Measurements from ENCODE around the gene NOTO.

The NOTO gene

DNA sequence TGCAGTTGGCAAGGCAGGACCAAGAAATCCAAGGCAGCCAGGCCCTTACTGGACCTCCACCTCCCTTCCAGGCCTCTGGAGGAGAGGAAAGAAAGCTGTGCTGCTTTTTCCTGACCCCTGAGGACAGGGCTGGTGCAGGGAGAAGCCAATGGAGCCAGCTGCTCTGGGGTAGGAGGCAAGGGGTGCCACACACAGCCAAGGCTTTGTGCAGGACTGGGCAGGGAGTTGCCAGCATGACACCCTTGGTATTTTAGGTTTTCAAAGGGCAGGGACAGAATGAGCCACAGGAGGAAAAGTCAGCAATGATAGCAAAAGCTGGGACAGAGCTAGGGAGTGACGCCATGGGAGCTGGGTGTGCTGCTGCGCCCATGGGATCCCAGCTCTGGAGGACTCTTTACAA, 54.6 kb downstream of the NOTO start:
- no peak for TF ChIP-seq CTCF (IDR thresholded peaks at IDR 0.05; ENCODE audit: low read depth, low read length, missing control alignments)

DNA sequence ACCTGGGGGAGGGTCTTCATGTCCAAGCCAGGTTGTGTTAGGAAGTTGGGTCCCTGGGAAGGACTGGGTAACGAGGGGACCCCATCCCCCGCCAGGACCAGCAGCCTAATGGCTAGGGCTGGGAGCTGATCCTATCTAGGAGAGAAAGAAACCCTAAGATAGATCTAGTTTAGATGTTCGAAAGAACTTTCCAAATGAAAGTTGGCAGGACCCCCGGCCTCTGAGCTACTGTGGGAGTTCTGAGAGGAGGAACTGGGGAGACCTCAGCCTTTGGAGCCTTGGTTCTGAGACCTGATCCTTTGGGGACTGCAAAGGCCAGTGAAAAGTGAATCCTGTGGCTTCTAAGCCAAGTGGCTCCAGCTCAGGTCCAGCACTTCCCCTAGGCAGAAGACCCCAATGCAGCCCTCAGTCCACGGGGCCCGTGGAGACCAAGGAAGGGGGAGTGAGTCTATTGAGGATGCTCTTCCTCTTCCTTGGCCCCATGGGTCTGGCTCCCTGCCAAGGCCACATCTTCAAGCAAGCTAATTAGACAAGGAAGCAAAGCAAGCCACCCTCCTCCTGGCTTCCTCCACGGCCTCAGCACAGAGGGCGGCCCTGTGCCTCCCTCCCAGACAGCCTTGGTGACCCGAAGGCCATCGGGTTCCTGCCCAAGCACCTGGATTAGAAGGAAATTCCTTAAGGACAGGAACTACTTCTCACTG, 55.2 kb downstream of the NOTO start:
- no peak for TF ChIP-seq CTCF (IDR thresholded peaks at IDR 0.05; ENCODE audit: low read depth, low read length, missing control alignments)
- no peak for DNase-seq (ENCODE audit: low read depth)
- in situ Hi-C loops (cut with HindIII; ENCODE audit: low sequenced_read_pairs): no loop called here

More for the DNA sequence above, 54.6 kb downstream of the NOTO start:
- H3K4me3 ChIP-seq (ENCODE audit: low read depth, low read length): no peak overlapping the region
- no peak for DNase-seq (ENCODE audit: low read depth)
- in situ Hi-C loops (cut with HindIII; ENCODE audit: low sequenced_read_pairs): no loop called here

DNA sequence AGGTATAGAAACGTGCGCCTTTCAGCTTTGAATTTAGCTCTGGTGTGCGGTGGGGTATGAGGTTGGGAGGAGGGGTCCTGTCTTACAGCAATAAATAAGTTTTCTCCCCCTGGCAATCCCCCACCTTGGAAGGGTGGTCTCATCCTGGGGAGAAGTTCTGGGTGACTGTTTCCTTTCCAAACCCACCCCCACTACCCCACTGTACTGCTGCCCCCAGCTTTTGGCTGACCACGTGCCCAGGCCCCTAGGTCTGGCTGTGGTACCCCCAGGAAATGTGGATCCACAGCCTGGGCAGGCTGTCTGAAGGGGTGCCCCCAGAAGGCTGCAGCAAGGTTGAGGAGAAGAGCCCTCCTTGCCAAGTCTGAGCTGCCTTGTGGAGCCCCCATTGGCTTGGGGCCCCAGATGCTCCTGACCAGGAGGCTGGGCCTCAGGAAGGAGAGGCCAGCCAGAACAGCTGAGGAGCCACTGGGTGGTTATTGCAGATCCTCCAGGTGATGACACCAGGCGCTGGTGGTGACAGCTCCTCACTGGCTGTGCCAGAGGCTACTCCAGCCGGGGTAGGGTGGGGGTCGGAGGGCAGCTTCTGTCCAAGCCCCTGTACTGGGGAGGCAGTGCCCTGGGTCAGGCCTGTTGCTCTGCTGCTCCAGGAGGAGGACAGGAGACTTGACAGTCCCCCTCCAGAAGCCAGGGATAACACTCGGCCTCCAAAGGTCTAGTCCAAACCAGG, 56.0 kb downstream of the NOTO start:
- H3K4me3 ChIP-seq (ENCODE audit: low read depth, low read length): no peak overlapping the region
- in situ Hi-C loops (cut with HindIII; ENCODE audit: low sequenced_read_pairs): no loop called here
- no peak for DNase-seq (ENCODE audit: low read depth)
- no peak for TF ChIP-seq CTCF (IDR thresholded peaks at IDR 0.05; ENCODE audit: low read depth, low read length, missing control alignments)

More for the DNA sequence above, 55.2 kb downstream of the NOTO start:
- H3K4me3 ChIP-seq (ENCODE audit: low read depth, low read length): no peak overlapping the region

GRCh38 chr2:73258913-73259215, 56.5 kb downstream of the NOTO start:
- in situ Hi-C loops (cut with HindIII; ENCODE audit: low sequenced_read_pairs): no loop called here
- DNase-seq (ENCODE audit: low read depth): no peak
- no peak overlapping the region for H3K4me3 ChIP-seq (ENCODE audit: low read depth, low read length)
- TF ChIP-seq CTCF (IDR thresholded peaks at IDR 0.05; ENCODE audit: low read depth, low read length, missing control alignments): no peak

DNA sequence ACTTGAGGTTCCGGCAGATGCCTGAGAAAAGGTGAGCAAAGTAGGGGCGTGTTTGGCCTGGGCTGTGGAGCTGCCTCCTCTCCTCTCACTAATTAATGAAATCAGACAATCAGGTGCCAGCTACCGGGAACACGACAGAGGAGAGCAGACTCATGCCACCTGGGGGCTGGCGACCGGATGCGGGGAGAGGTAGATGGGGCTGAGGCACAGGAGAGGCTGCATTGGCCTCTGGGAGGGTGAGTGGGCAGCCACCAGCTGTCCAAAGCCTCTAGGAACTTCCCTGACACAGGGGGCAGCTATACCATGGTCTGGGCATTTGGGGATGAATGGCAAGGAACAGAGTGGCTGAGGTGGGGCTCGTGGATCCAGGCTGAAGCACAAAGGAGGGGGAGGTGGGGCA, 56.9 kb downstream of the NOTO start:
- H3K4me3 ChIP-seq (ENCODE audit: low read depth, low read length): no peak overlapping the region
- TF ChIP-seq CTCF (IDR thresholded peaks at IDR 0.05; ENCODE audit: low read depth, low read length, missing control alignments): no peak
- in situ Hi-C loops (cut with HindIII; ENCODE audit: low sequenced_read_pairs): no loop called here
- DNase-seq (ENCODE audit: low read depth): no peak

- no peak overlapping the region for H3K4me3 ChIP-seq (ENCODE audit: low read depth, low read length)
- TF ChIP-seq CTCF (IDR thresholded peaks at IDR 0.05; ENCODE audit: low read depth, low read length, missing control alignments): no peak
- in situ Hi-C loops (cut with HindIII; ENCODE audit: low sequenced_read_pairs): no loop called here
- no peak for DNase-seq (ENCODE audit: low read depth)
These were observed 57.4 kb downstream of the NOTO start for GRCh38 chr2:73259704-73260337.

All from astrocyte of the cerebellum (primary cell).